Measurements from ENCODE around the gene CBS.
"Not testable (repeated sequence)": the region's sequence is repeated elsewhere in the genome, so short reads cannot be mapped to it uniquely, and the experiment has no call there.

CBS gene

GRCh38 chr21:43075170-43076022 lies at the start of gene CBS:
Gene CBS, minus strand, starts transcription at chr21:43075835. Its CDS starts 3,642 bp downstream, at chr21:43072193.
- DNase-seq, result not testable (repeated sequence)

GRCh38 chr21:43115956-43116355 lies 40.3 kb upstream of the CBS start:
- DNase-seq, result not testable (repeated sequence)

- DNase-seq, result not testable (repeated sequence)
Observed at GRCh38 chr21:43114483-43114882, 38.8 kb upstream of the CBS start.

- not testable (repeated sequence) for DNase-seq
Observed at GRCh38 chr21:43109006-43109405, 33.4 kb upstream of the CBS start.

GRCh38 chr21:43108177-43108576 lies 32.5 kb upstream of the CBS start:
- DNase-seq, result not testable (repeated sequence)

GRCh38 chr21:43107794-43108137 lies 32.1 kb upstream of the CBS start:
- DNase-seq, result not testable (repeated sequence)

GRCh38 chr21:43106965-43107793 lies 31.5 kb upstream of the CBS start, which contains the start of gene U2AF1:
Gene U2AF1, minus strand, starts transcription at chr21:43107570. Its CDS starts 76 bp downstream, at chr21:43107494.
- not testable (repeated sequence) for DNase-seq

- DNase-seq, result not testable (repeated sequence)
Observed at GRCh38 chr21:43104642-43105041, 29.0 kb upstream of the CBS start.

- not testable (repeated sequence) for DNase-seq
Observed at GRCh38 chr21:43102281-43102680, 26.6 kb upstream of the CBS start.

GRCh38 chr21:43101676-43102075 lies 26.0 kb upstream of the CBS start:
- DNase-seq, result not testable (repeated sequence)

GRCh38 chr21:43101000-43101399 lies 25.4 kb upstream of the CBS start:
- not testable (repeated sequence) for DNase-seq

GRCh38 chr21:43091979-43092614 lies 16.5 kb upstream of the CBS start:
- DNase-seq, result not testable (repeated sequence)

- DNase-seq, result not testable (repeated sequence)
Observed at GRCh38 chr21:43090947-43091346, 15.3 kb upstream of the CBS start.

GRCh38 chr21:43089463-43089862 lies 13.8 kb upstream of the CBS start:
- not testable (repeated sequence) for DNase-seq

- not testable (repeated sequence) for DNase-seq
Observed at GRCh38 chr21:43082587-43083300, 7.1 kb upstream of the CBS start.

- not testable (repeated sequence) for DNase-seq
Observed at GRCh38 chr21:43076643-43077042, 1.0 kb upstream of the CBS start.

GRCh38 chr21:43076023-43076637 lies 495 bp upstream of the CBS start:
- not testable (repeated sequence) for DNase-seq

GRCh38 chr21:43074401-43075169 lies 1.1 kb downstream of the CBS start:
- DNase-seq, result not testable (repeated sequence)

- not testable (repeated sequence) for DNase-seq
Observed at GRCh38 chr21:43072742-43073141, 2.9 kb downstream of the CBS start.
